HCT116 (cell line): Measurements from ENCODE around the gene CERKL.

Experiments
- EZH2phosphoT487 ChIP-seq: fragments of 200-600 bp; IDR thresholded peaks from 2 replicates; pipeline ENCODE4 v1.6.1; 2018; ENCODE audit warnings: antibody characterized with exemption, borderline replicate concordance
- POLR2AphosphoS5 ChIP-seq: IDR thresholded peaks from 2 replicates; pipeline ENCODE4 v1.6.1; 2011; ENCODE audit warnings: mild to moderate bottlenecking, low read depth, low read length, moderate library complexity
- RAD21 ChIP-seq: IDR thresholded peaks from 2 replicates; pipeline ENCODE4 v1.6.1; 2012; ENCODE audit warnings: low read depth, mild to moderate bottlenecking
- SRF ChIP-seq: IDR thresholded peaks from 2 replicates; pipeline ENCODE4 v1.6.1; 2012; ENCODE audit warnings: low read depth
- TF ChIP-seq, protein P1 (sequence below), 3 experiments: fragments of 200-600 bp in 1 of 3; sonication (generic) in 1 of 3; IDR thresholded peaks in 2 of 3; conservative IDR thresholded peaks in 1 of 3; 2 replicates each; pipeline ENCODE4 v1.5.1; 2012 to 2017; ENCODE audit warnings: low read depth in 2 of 3, low read length in 2 of 3, antibody characterized with exemption in 1 of 3, borderline replicate concordance in 1 of 3, control low read depth in 1 of 3, mild to moderate bottlenecking in 1 of 3, mixed read lengths in 1 of 3, mixed run types in 1 of 3, moderate library complexity in 1 of 3; ENCODE audit not compliant: insufficient read depth in 1 of 3

DNA sequence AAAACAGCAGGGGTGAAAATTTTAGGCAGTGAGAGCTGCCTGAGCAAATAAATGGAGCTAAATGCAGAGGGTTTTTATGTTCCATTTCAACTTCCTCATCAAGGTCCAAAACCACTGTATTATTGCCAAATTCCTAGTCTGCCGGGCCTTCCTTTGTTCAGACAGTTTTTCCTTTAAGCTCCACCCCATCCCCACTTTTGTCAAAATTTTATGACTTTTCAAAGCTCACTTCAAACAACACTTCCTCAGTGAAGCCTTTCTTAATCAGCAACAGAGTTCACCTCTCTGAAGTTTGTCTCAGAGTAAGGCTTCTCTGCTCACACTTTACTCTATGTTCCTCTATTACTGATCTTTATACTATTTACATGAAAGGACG, 81.3 kb downstream of the CERKL start:
- TF ChIP-seq, protein P1, sequence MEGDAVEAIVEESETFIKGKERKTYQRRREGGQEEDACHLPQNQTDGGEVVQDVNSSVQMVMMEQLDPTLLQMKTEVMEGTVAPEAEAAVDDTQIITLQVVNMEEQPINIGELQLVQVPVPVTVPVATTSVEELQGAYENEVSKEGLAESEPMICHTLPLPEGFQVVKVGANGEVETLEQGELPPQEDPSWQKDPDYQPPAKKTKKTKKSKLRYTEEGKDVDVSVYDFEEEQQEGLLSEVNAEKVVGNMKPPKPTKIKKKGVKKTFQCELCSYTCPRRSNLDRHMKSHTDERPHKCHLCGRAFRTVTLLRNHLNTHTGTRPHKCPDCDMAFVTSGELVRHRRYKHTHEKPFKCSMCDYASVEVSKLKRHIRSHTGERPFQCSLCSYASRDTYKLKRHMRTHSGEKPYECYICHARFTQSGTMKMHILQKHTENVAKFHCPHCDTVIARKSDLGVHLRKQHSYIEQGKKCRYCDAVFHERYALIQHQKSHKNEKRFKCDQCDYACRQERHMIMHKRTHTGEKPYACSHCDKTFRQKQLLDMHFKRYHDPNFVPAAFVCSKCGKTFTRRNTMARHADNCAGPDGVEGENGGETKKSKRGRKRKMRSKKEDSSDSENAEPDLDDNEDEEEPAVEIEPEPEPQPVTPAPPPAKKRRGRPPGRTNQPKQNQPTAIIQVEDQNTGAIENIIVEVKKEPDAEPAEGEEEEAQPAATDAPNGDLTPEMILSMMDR (IDR thresholded peaks at IDR 0.05 in 2 of 3, conservative IDR thresholded peaks at IDR 0.05 in 1 of 3; ENCODE audit: borderline replicate concordance in 1 of 3, insufficient read depth in 1 of 3, low read depth in 2 of 3, low read length in 2 of 3) = no peak
- TF ChIP-seq EZH2phosphoT487 (no peak), RAD21 (no peak), SRF (no peak), POLR2AphosphoS5 (no peak)
